HCT116 (cell line): ENCODE data around the gene ANO10. TPM values are rescaled to one million over a fixed set of nuclear protein-coding genes. Genes with fewer than 3 reads are reported as not detected.

Source experiments
- ATAC-seq: fragments of 200-7000 bp; cut with Tn5 transposase; 2 replicates; pipeline ENCODE4 v1.9.1; 2020; ENCODE audit warnings: mild to moderate bottlenecking, moderate library complexity
- BruUV-seq: library from RNA; stranded (reverse); fragments of 400-500 nt; replicated peaks from 2 replicates; lab custom pipeline; 2021; lab: Mats Ljungman, UMichigan
- CTCF ChIA-PET: fragments of 300-600 bp; sonication (Branson Sonifier 250); formaldehyde crosslinking; loops from one replicate; lab custom pipeline; 2021; ENCODE audit warnings: antibody characterized with exemption; lab: Charles Lee
- POLR2A ChIA-PET: fragments of 300-600, 350-600 bp; sonication (Branson Sonifier 250); formaldehyde crosslinking; loops from one replicate; lab custom pipeline; 2021; ENCODE audit warnings: antibody characterized with exemption; lab: Charles Lee
- RAD21 ChIA-PET, 2 experiments: fragments of 300-600 bp; sonication (Branson Sonifier 250); formaldehyde crosslinking; loops; one replicate each; lab custom pipeline; 2023; ENCODE audit warnings: low total read pairs in 2 of 2; ENCODE audit not compliant: uncharacterized antibody in 2 of 2, unreplicated experiment in 2 of 2, low non-redundant PET in 1 of 2; lab: Charles Lee
- DNase-seq: peaks from one replicate; pipeline ENCODE4 v3.0.0-alpha.2; 2010; ENCODE audit warnings: low read depth, low spot score
- H2AFZ ChIP-seq: fragments of 200-600 bp; shearing (Covaris generic), sonication (generic); 2 replicates; pipeline ENCODE4 v1.6.1; 2017; ENCODE audit warnings: low read depth, mixed run types, mixed read lengths, antibody characterized with exemption, low read length; ENCODE audit not compliant: poor library complexity, severe bottlenecking
- H3K27ac ChIP-seq: 2 replicates; pipeline ENCODE4 v1.5.1; 2012; ENCODE audit warnings: low read depth, low read length
- H3K27me3 ChIP-seq: fragments of 200-600 bp; sonication (generic); 2 replicates; pipeline ENCODE4 v1.6.1; 2016; ENCODE audit warnings: mixed run types, low read length, mixed read lengths; ENCODE audit not compliant: insufficient read depth
- H3K36me3 ChIP-seq, 2 experiments: fragments of 200-500 bp in 1 of 2; fragments of 200-600 bp in 1 of 2; sonication (Bioruptor generic) in 1 of 2; sonication (generic) in 1 of 2; 2 replicates each; pipeline versions ENCODE4 v1.5.1 to v1.6.1; 2014 to 2016; ENCODE audit warnings: low read length in 2 of 2, inconsistent platforms in 1 of 2, mixed read lengths in 1 of 2, mixed run types in 1 of 2; ENCODE audit not compliant: insufficient read depth in 2 of 2, control insufficient read depth in 1 of 2
- H3K4me1 ChIP-seq, 2 experiments: fragments of 200-600 bp in 1 of 2; sonication (generic) in 1 of 2; 2 replicates each; pipeline versions ENCODE4 v1.5.1 to v1.6.1; 2012 to 2017; ENCODE audit warnings: low read length in 2 of 2, inconsistent platforms in 1 of 2, mild to moderate bottlenecking in 1 of 2, mixed read lengths in 1 of 2, mixed run types in 1 of 2, moderate library complexity in 1 of 2; ENCODE audit not compliant: insufficient read depth in 2 of 2, control insufficient read depth in 1 of 2
- H3K4me2 ChIP-seq: fragments of 200-600 bp; sonication (generic); 2 replicates; pipeline ENCODE4 v1.6.1; 2017; ENCODE audit warnings: mixed run types, low read length, mixed read lengths
- H3K4me3 ChIP-seq, 2 experiments: fragments of 200-600 bp in 1 of 2; sonication (generic) in 1 of 2; replicated peaks in 1 of 2; 2 replicates each; pipeline ENCODE4 v1.5.1; 2011 to 2016; ENCODE audit warnings: low read length in 2 of 2, control low read depth in 1 of 2, low read depth in 1 of 2, mild to moderate bottlenecking in 1 of 2, mixed read lengths in 1 of 2, mixed run types in 1 of 2
- H3K79me2 ChIP-seq: fragments of 200-600 bp; sonication (generic); 2 replicates; pipeline ENCODE4 v1.6.1; 2017; ENCODE audit warnings: mild to moderate bottlenecking, mixed run types, low read length, moderate library complexity, mixed read lengths; ENCODE audit not compliant: insufficient read depth
- H3K9ac ChIP-seq: fragments of 200-600 bp; sonication (generic); 2 replicates; pipeline ENCODE4 v1.6.1; 2016; ENCODE audit warnings: low read length, mixed read lengths
- H3K9me2 ChIP-seq: fragments of 200-600 bp; sonication (generic), shearing (Covaris generic); 2 replicates; pipeline ENCODE4 v1.6.1; 2017; ENCODE audit warnings: mixed run types, mild to moderate bottlenecking, moderate library complexity; ENCODE audit not compliant: insufficient read depth
- H3K9me3 ChIP-seq, 2 experiments: fragments of 200-500 bp in 1 of 2; fragments of 200-600 bp in 1 of 2; sonication (Bioruptor generic) in 1 of 2; sonication (generic) in 1 of 2; 2 replicates each; pipeline ENCODE4 v1.6.1; 2014 to 2017; ENCODE audit warnings: low read length in 2 of 2, mixed read lengths in 2 of 2, inconsistent platforms in 1 of 2, low read depth in 1 of 2, mild to moderate bottlenecking in 1 of 2, mixed run types in 1 of 2, moderate library complexity in 1 of 2; ENCODE audit not compliant: control insufficient read depth in 1 of 2, insufficient read depth in 1 of 2
- H4K20me1 ChIP-seq: fragments of 200-600 bp; sonication (generic), shearing (Covaris generic); 2 replicates; pipeline ENCODE4 v1.6.1; 2017; ENCODE audit warnings: mixed run types, mild to moderate bottlenecking, moderate library complexity; ENCODE audit not compliant: insufficient read depth
- CEBPB ChIP-seq: IDR thresholded peaks from 2 replicates; pipeline ENCODE4 v1.6.1; 2012; ENCODE audit warnings: low read depth
- ELF1 ChIP-seq: IDR thresholded peaks from 2 replicates; pipeline ENCODE4 v1.6.1; 2012; ENCODE audit warnings: low read depth, borderline replicate concordance
- JUND ChIP-seq: IDR thresholded peaks from 2 replicates; pipeline ENCODE4 v1.6.1; 2012
- SIN3A ChIP-seq: IDR thresholded peaks from 2 replicates; pipeline ENCODE4 v1.6.1; 2012; ENCODE audit warnings: low read depth
- intact Hi-C: fragments of 100-400 bp; cut with micrococcal nuclease; formaldehyde crosslinking; loops from 2 replicates; pipeline ENCODE4 v1.10.0; 2022
- total RNA-seq: library from RNA; stranded (reverse); gene quantifications from one replicate; pipeline ENCODE4 v1.2.1, GENCODE V29; 2021; ENCODE audit not compliant: unreplicated experiment
- TF ChIP-seq, protein P1 (sequence below), 3 experiments: fragments of 200-600 bp in 1 of 3; sonication (generic) in 1 of 3; IDR thresholded peaks in 2 of 3; conservative IDR thresholded peaks in 1 of 3; 2 replicates each; pipeline ENCODE4 v1.5.1; 2012 to 2017; ENCODE audit warnings: low read depth in 2 of 3, low read length in 2 of 3, antibody characterized with exemption in 1 of 3, borderline replicate concordance in 1 of 3, control low read depth in 1 of 3, mild to moderate bottlenecking in 1 of 3, mixed read lengths in 1 of 3, mixed run types in 1 of 3, moderate library complexity in 1 of 3; ENCODE audit not compliant: insufficient read depth in 1 of 3

ANO10 gene
- total RNA-seq, 1 experiment from 2014 or later = 13.3 TPM

DNA sequence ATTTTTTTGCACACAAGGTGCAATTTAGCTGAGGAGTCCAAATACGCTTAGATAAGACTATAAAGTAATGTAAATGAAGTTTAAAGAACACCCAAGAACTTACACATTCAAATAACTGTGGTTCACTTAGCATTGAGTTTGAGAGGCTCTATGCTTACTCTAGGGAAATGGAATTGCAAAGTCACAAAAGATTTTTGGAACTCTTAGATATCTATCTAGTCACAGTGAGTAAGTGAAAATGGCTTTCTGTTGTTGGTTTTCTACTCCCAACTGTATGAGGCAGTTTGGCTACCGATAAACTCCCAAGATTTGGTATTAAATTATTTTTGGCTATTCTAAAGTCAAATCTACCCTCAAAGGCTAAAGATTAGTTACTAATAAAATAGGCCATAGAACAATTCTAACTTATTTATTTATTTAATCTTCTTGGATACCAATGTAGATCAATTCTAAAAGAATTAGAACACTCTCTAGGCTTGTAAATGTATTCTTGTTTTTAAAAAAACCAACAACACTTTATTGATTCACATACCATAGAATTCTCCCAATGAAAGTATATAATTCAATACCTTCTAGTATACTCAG lies 170.0 kb downstream of the ANO10 start:
- Histone ChIP-seq H3K4me3 (no peak overlapping the region), H3K27me3 (no peaks in the 10 kb centered on the region), H3K9ac (no peak overlapping the region), H3K9me2 (no peaks in the 10 kb centered on the region), H3K4me2 (no peak overlapping the region), H3K79me2 (no peaks in the 10 kb centered on the region), H2AFZ (no peak overlapping the region), H4K20me1 (no peaks in the 10 kb centered on the region), H3K9me3 (no peaks in the 10 kb centered on the region), H3K4me1 (peaks cover 13 to 26% of the 10 kb centered on the region in 2 experiments), H3K36me3 (no peaks in the 10 kb centered on the region), H3K27ac (no peak overlapping the region)
- TF ChIP-seq CEBPB (no peak), SIN3A (no peak), JUND (no peak), ELF1 (no peak)
- ChIA-PET CTCF (no interaction called here), POLR2A (no interaction called here), RAD21 (no interaction called here)
- DNase-seq (no peak), ATAC-seq (no peak)
- BruUV-seq = no TSS peak
- intact Hi-C loops = no loop called here

GRCh38 chr3:43448098-43448497 lies 173.7 kb downstream of the ANO10 start:
- ChIA-PET RAD21 (no interaction called here), CTCF (no interaction called here), POLR2A (no interaction called here)
- H2AFZ ChIP-seq = no peak overlapping the region
- H3K9me2 ChIP-seq = no peaks in the 10 kb centered on the region
- no peaks in the 10 kb centered on the region for H3K36me3 ChIP-seq
- no TSS peak for BruUV-seq
- DNase-seq (no peak), ATAC-seq (no peak)
- H3K4me2 ChIP-seq = no peak overlapping the region
- H3K79me2 ChIP-seq = no peaks in the 10 kb centered on the region
- no peaks in the 10 kb centered on the region for H3K9me3 ChIP-seq
- TF ChIP-seq, protein P1, sequence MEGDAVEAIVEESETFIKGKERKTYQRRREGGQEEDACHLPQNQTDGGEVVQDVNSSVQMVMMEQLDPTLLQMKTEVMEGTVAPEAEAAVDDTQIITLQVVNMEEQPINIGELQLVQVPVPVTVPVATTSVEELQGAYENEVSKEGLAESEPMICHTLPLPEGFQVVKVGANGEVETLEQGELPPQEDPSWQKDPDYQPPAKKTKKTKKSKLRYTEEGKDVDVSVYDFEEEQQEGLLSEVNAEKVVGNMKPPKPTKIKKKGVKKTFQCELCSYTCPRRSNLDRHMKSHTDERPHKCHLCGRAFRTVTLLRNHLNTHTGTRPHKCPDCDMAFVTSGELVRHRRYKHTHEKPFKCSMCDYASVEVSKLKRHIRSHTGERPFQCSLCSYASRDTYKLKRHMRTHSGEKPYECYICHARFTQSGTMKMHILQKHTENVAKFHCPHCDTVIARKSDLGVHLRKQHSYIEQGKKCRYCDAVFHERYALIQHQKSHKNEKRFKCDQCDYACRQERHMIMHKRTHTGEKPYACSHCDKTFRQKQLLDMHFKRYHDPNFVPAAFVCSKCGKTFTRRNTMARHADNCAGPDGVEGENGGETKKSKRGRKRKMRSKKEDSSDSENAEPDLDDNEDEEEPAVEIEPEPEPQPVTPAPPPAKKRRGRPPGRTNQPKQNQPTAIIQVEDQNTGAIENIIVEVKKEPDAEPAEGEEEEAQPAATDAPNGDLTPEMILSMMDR (IDR thresholded peaks at IDR 0.05 in 2 of 3, conservative IDR thresholded peaks at IDR 0.05 in 1 of 3; ENCODE audit: borderline replicate concordance in 1 of 3, insufficient read depth in 1 of 3, low read depth in 2 of 3, low read length in 2 of 3) = no peak
- H3K4me1 ChIP-seq = no peaks in the 10 kb centered on the region
- H4K20me1 ChIP-seq = no peaks in the 10 kb centered on the region
- H3K9ac ChIP-seq = no peak overlapping the region
- H3K27me3 ChIP-seq = no peaks in the 10 kb centered on the region
- no peak overlapping the region for H3K27ac ChIP-seq
- H3K4me3 ChIP-seq = no peak overlapping the region
- intact Hi-C loops = no loop called here
